ENCODE data around the gene CIB2.

- TF ChIP-seq CTCF (IDR thresholded peaks at IDR 0.05; ENCODE audit: low read depth, low read length, poor library complexity, severe bottlenecking) (no peak), EZH2phosphoT487 (IDR thresholded peaks at IDR 0.05; ENCODE audit: borderline replicate concordance, low read length) (no peak)
Observed at GRCh38 chr15:78069462-78070029, 61.7 kb downstream of the CIB2 start.

Data from DOHH2 (cell line).